DMS153 (cell line): ENCODE results near the gene TMEM100.

Source experiments
- DNase-seq: peaks from one replicate; lab custom pipeline; 2025; lab: John Stamatoyannopoulos, UW

The TMEM100 gene

GRCh38 chr17:55743103-55743679 lies 20.5 kb upstream of the TMEM100 start:
- peak; percentile 78 for DNase-seq

GRCh38 chr17:55742272-55743102 lies 19.8 kb upstream of the TMEM100 start:
- no peak for DNase-seq

GRCh38 chr17:55741356-55741700 lies 18.7 kb upstream of the TMEM100 start:
- DNase-seq, result no peak

- no peak for DNase-seq
These were observed 18.1 kb upstream of the TMEM100 start for GRCh38 chr17:55740511-55741355.

- DNase-seq, result no peak
These were observed 15.4 kb upstream of the TMEM100 start for GRCh38 chr17:55737976-55738501.

GRCh38 chr17:55735731-55736405 lies 13.2 kb upstream of the TMEM100 start:
- DNase-seq, result no peak

GRCh38 chr17:55734128-55734781 lies 11.6 kb upstream of the TMEM100 start:
- DNase-seq, result no peak

- no peak for DNase-seq
These were observed 9.1 kb upstream of the TMEM100 start for GRCh38 chr17:55731586-55732250.

GRCh38 chr17:55730808-55731207 lies 8.1 kb upstream of the TMEM100 start:
- DNase-seq, result no peak

- no peak for DNase-seq
These were observed 7.7 kb upstream of the TMEM100 start for GRCh38 chr17:55730380-55730779.

- no peak for DNase-seq
These were observed 6.8 kb upstream of the TMEM100 start for GRCh38 chr17:55729484-55729883.

GRCh38 chr17:55728833-55729232 lies 6.2 kb upstream of the TMEM100 start:
- DNase-seq, result no peak

- no peak for DNase-seq
These were observed 5.7 kb upstream of the TMEM100 start for GRCh38 chr17:55728361-55728760.

- no peak for DNase-seq
These were observed 5.3 kb upstream of the TMEM100 start for GRCh38 chr17:55727920-55728319.

GRCh38 chr17:55727275-55727674 lies 4.6 kb upstream of the TMEM100 start:
- DNase-seq, result no peak

GRCh38 chr17:55726440-55726839 lies 3.8 kb upstream of the TMEM100 start:
- DNase-seq, result peak; percentile 75

- no peak for DNase-seq
These were observed 804 bp upstream of the TMEM100 start for GRCh38 chr17:55723488-55723848.

- DNase-seq, result no peak
These were observed 488 bp downstream of the TMEM100 start for GRCh38 chr17:55722016-55722736.

- no peak for DNase-seq
These were observed 1.5 kb downstream of the TMEM100 start for GRCh38 chr17:55720919-55721836.
